ENCODE measurements around the gene SEMA3A.

- no peak for TF ChIP-seq CTCF (IDR thresholded peaks at IDR 0.05; ENCODE audit: insufficient read depth, low read length, poor library complexity, severe bottlenecking)
- TF ChIP-seq EZH2phosphoT487 (conservative IDR thresholded peaks at IDR 0.05; ENCODE audit: low read length), result no peak
Observed at GRCh38 chr7:84216472-84216871, 21.9 kb upstream of the SEMA3A start.

Measured in SU-DHL-6 (cell line).